Natural killer cell (primary cell): ENCODE data around the gene KLF17. TPM values are rescaled to one million over a fixed set of nuclear protein-coding genes. Genes with fewer than 3 reads are reported as not detected.

Experiments
- ATAC-seq, 3 donors: fragments of 150-1000 bp in 2 of 3; fragments of 200-7000 bp in 1 of 3; cut with Tn5 transposase; 1 replicate in 1 of 3; 2 replicates in 2 of 3; pipeline ENCODE4 v1.10.0; 2021; ENCODE audit warnings: mild to moderate bottlenecking in 2 of 3, moderate library complexity in 2 of 3
- DNase-seq, 2 donors: peaks; one replicate each; pipeline versions ENCODE4 v3.0.0 to v3.0.0-alpha.2; 2013 to 2021; ENCODE audit warnings: mixed read lengths in 1 of 2
- H3K27ac ChIP-seq: one replicate; pipeline ENCODE4 v1.5.1; 2013; ENCODE audit warnings: mild to moderate bottlenecking, low read length
- H3K27me3 ChIP-seq: one replicate; pipeline ENCODE4 v1.6.1; 2013; ENCODE audit warnings: low read length; ENCODE audit not compliant: control insufficient read depth, insufficient read depth
- H3K36me3 ChIP-seq: one replicate; pipeline ENCODE4 v1.6.1; 2013; ENCODE audit warnings: low read length; ENCODE audit not compliant: control insufficient read depth, insufficient read depth
- H3K4me1 ChIP-seq: one replicate; pipeline ENCODE4 v1.6.1; 2013; ENCODE audit warnings: low read length; ENCODE audit not compliant: control insufficient read depth, insufficient read depth
- H3K4me3 ChIP-seq: one replicate; pipeline ENCODE4 v1.5.1; 2013; ENCODE audit warnings: low read length
- H3K9me3 ChIP-seq: one replicate; pipeline ENCODE4 v1.6.1; 2013; ENCODE audit warnings: low read length; ENCODE audit not compliant: control insufficient read depth, insufficient read depth
- H3K27ac Mint-ChIP-seq, 2 donors: one replicate each; pipeline ENCODE4 v1.8.0; 2022; ENCODE audit warnings: mild to moderate bottlenecking in 2 of 2, mixed read lengths in 2 of 2, moderate library complexity in 1 of 2
- H3K27me3 Mint-ChIP-seq, 2 donors: one replicate each; pipeline ENCODE4 v1.8.0; 2022; ENCODE audit warnings: low read depth in 2 of 2, mixed read lengths in 2 of 2
- H3K36me3 Mint-ChIP-seq: one replicate; pipeline ENCODE4 v1.8.0; 2022; ENCODE audit warnings: mixed read lengths
- H3K4me1 Mint-ChIP-seq, 2 donors: one replicate each; pipeline ENCODE4 v1.8.0; 2022; ENCODE audit warnings: mixed read lengths in 2 of 2
- H3K4me3 Mint-ChIP-seq: one replicate; pipeline ENCODE4 v1.8.0; 2022; ENCODE audit warnings: mild to moderate bottlenecking, moderate library complexity, mixed read lengths
- H3K9me3 Mint-ChIP-seq, 2 donors: one replicate each; pipeline ENCODE4 v1.8.0; 2022; ENCODE audit warnings: mixed read lengths in 2 of 2
- CTCF ChIP-seq: fragments of 200-600 bp; IDR thresholded peaks from one replicate; pipeline ENCODE4 v1.8.0; 2022; ENCODE audit warnings: antibody characterized with exemption
- WGBS: methylation state at CpG from one replicate; pipeline ENCODE4 v1.1.7; 2013; ENCODE audit warnings: missing lambda C conversion rate; ENCODE audit not compliant: insufficient coverage; 5-methylcytosine and 5-hydroxymethylcytosine counted together
- intact Hi-C: fragments of 100-400 bp; cut with micrococcal nuclease; formaldehyde crosslinking; loops from one replicate; pipeline ENCODE4 v1.14.2; 2022
- total RNA-seq, 4 donors: library from RNA; stranded (reverse); fragments of 120-200 nt in 1 of 4; gene quantifications; one replicate each; pipeline versions ENCODE4 v1.2.3 to v1.2.4, GENCODE V29; 2013 to 2022

The KLF17 gene
- total RNA-seq, 3 donors from 2014 or later (not counting 1 experiment from before 2014, with no cell fraction given) = not detected

GRCh38 chr1:44073528-44073927 is 45.1 kb upstream of the KLF17 start:
- no peak for DNase-seq
- 25% methylated on average over 2 of the region's 2 CpGs for WGBS
- H3K27ac Mint-ChIP-seq = no peak overlapping the region

GRCh38 chr1:44074415-44074814 is 44.2 kb upstream of the KLF17 start:
- no peak overlapping the region for H3K4me3 ChIP-seq
- Mint-ChIP-seq H3K27me3 (peaks cover 18 to 22% of the 10 kb centered on the region in 2 donors), H3K9me3 (no peaks in the 10 kb centered on the region), H3K4me3 (no peak overlapping the region), H3K36me3 (no peaks in the 10 kb centered on the region), H3K4me1 (no peaks in the 10 kb centered on the region), H3K27ac (no peak overlapping the region)
- H3K36me3 ChIP-seq = no peaks in the 10 kb centered on the region
- WGBS = 76% methylated on average over 3 of the region's 3 CpGs
- no peaks in the 10 kb centered on the region for H3K4me1 ChIP-seq
- no peaks in the 10 kb centered on the region for H3K9me3 ChIP-seq
- no peak for TF ChIP-seq CTCF
- no peaks in the 10 kb centered on the region for H3K27me3 ChIP-seq
- no peak overlapping the region for H3K27ac ChIP-seq
- intact Hi-C loops = no loop called here
- ATAC-seq (no peak), DNase-seq (no peak)

More at GRCh38 chr1:44073528-44073927, 45.1 kb upstream of the KLF17 start:
- H3K9me3 Mint-ChIP-seq = no peaks in the 10 kb centered on the region
- H3K27ac ChIP-seq = no peak overlapping the region
- ATAC-seq = no peak
- no peak overlapping the region for H3K4me3 Mint-ChIP-seq
- H3K4me1 ChIP-seq = peaks cover 7% of the 10 kb centered on the region
- peaks cover 9 to 25% of the 10 kb centered on the region in 2 donors for H3K27me3 Mint-ChIP-seq
- H3K9me3 ChIP-seq = no peaks in the 10 kb centered on the region
- H3K4me3 ChIP-seq = no peak overlapping the region
- intact Hi-C loops = no loop called here
- no peaks in the 10 kb centered on the region for H3K27me3 ChIP-seq
- no peaks in the 10 kb centered on the region for H3K36me3 Mint-ChIP-seq
- H3K4me1 Mint-ChIP-seq = no peaks in the 10 kb centered on the region
- no peak for TF ChIP-seq CTCF
- no peaks in the 10 kb centered on the region for H3K36me3 ChIP-seq

- intact Hi-C loops = no loop called here
- Mint-ChIP-seq H3K36me3 (no peaks in the 10 kb centered on the region), H3K27me3 (peaks cover 19 to 22% of the 10 kb centered on the region in 2 donors), H3K9me3 (no peaks in the 10 kb centered on the region), H3K27ac (no peak overlapping the region), H3K4me1 (no peaks in the 10 kb centered on the region), H3K4me3 (no peak overlapping the region)
- no peaks in the 10 kb centered on the region for H3K9me3 ChIP-seq
- no peaks in the 10 kb centered on the region for H3K4me1 ChIP-seq
- H3K36me3 ChIP-seq = no peaks in the 10 kb centered on the region
- WGBS = 100% methylated on average over 1 of the region's 1 CpG
- no peak overlapping the region for H3K27ac ChIP-seq
- no peak overlapping the region for H3K4me3 ChIP-seq
- DNase-seq = no peak
- ATAC-seq = no peak
- TF ChIP-seq CTCF = no peak
- no peaks in the 10 kb centered on the region for H3K27me3 ChIP-seq
These were observed 42.6 kb upstream of the KLF17 start for GRCh38 chr1:44076066-44076465.

- Histone ChIP-seq H3K9me3 (no peaks in the 10 kb centered on the region), H3K27me3 (no peaks in the 10 kb centered on the region), H3K4me3 (no peak overlapping the region), H3K4me1 (no peaks in the 10 kb centered on the region), H3K27ac (no peak overlapping the region), H3K36me3 (no peaks in the 10 kb centered on the region)
- no peaks in the 10 kb centered on the region for H3K9me3 Mint-ChIP-seq
- intact Hi-C loops = no loop called here
- no peak overlapping the region for H3K27ac Mint-ChIP-seq
- H3K4me3 Mint-ChIP-seq = no peak overlapping the region
- ATAC-seq = no peak
- H3K36me3 Mint-ChIP-seq = no peaks in the 10 kb centered on the region
- no peak for TF ChIP-seq CTCF
- no peak for DNase-seq
- WGBS = 87% methylated on average over 4 of the region's 5 CpGs
- H3K4me1 Mint-ChIP-seq = no peaks in the 10 kb centered on the region
- peaks cover 19 to 22% of the 10 kb centered on the region in 2 donors for H3K27me3 Mint-ChIP-seq
These were observed 41.2 kb upstream of the KLF17 start for GRCh38 chr1:44077421-44077820.
